GM10248 (cell line): Measurements from ENCODE around the gene PTPRZ1.

Experiments
- CTCF ChIA-PET: fragments of 300-600 bp; sonication (Branson Sonifier 250); formaldehyde crosslinking; extraction: SDS; loops from one replicate; lab custom pipeline; 2021; ENCODE audit warnings: antibody characterized with exemption; lab: Yijun Ruan, JAX
- POLR2A ChIA-PET: fragments of 350-650 bp; sonication (Branson Sonifier 250); formaldehyde crosslinking; extraction: SDS; loops from one replicate; lab custom pipeline; 2020; ENCODE audit warnings: antibody characterized with exemption; lab: Yijun Ruan, JAX
- DNase-seq: peaks from one replicate; pipeline ENCODE4 v3.0.0; 2012; ENCODE audit errors: extremely low spot score
- TF ChIP-seq, protein P1 (sequence below): IDR thresholded peaks from 2 replicates; pipeline ENCODE4 v1.5.1; 2012; ENCODE audit warnings: mild to moderate bottlenecking, low read depth; ENCODE audit errors: extremely low read depth, missing control alignments, control extremely low read depth

Gene PTPRZ1

DNA sequence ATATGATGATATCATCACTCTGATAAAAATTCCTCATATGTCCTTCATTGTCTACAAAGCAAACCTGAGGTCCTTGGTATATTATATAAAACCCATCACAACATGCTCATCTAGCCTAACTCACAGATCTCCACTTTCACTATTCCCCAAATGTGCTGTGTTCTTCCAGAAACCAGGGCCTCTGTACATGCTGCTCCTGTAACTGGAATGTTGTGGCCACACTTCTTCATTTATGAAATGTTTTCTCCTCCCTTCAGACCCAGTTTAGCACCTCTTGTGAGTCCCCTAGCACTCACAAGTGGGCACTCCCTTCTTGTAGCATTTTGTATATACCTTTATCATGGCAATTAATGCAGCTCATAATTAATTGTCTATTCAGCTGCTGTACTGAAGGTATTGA lies 209.2 kb downstream of the PTPRZ1 start:
- no peak for DNase-seq
- TF ChIP-seq, protein P1, sequence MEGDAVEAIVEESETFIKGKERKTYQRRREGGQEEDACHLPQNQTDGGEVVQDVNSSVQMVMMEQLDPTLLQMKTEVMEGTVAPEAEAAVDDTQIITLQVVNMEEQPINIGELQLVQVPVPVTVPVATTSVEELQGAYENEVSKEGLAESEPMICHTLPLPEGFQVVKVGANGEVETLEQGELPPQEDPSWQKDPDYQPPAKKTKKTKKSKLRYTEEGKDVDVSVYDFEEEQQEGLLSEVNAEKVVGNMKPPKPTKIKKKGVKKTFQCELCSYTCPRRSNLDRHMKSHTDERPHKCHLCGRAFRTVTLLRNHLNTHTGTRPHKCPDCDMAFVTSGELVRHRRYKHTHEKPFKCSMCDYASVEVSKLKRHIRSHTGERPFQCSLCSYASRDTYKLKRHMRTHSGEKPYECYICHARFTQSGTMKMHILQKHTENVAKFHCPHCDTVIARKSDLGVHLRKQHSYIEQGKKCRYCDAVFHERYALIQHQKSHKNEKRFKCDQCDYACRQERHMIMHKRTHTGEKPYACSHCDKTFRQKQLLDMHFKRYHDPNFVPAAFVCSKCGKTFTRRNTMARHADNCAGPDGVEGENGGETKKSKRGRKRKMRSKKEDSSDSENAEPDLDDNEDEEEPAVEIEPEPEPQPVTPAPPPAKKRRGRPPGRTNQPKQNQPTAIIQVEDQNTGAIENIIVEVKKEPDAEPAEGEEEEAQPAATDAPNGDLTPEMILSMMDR = no peak
- ChIA-PET CTCF (interaction anchor here (1.9 to 4.6 kb wide), 3 partner anchors 8 to 88 kb away, joined by 5 to 23 read pairs (median 17); no protein-coding TSS in a partner anchor), POLR2A (no interaction called here)

DNA sequence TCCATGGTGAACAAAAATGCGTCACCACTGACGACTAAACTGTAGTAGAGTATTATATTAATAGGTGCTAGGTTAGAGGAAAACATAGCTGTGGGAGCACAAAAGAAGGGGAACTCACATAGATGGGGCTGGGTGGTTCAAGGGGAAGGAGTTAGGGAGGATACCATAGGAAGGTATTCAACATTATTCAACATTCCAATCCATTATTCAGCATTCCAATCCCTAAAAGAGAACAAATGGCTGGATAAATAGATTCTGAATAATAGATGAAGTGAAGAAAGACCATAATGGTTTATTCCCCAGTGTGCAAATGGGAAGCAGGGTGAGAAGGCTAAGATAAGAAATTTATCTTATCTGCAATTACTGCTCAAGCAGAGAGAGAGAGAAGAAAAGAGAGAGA lies 209.7 kb downstream of the PTPRZ1 start:
- CTCF ChIA-PET = no interaction called here
- TF ChIP-seq, protein P1 = no peak
- no peak for DNase-seq
- POLR2A ChIA-PET = no interaction called here

DNA sequence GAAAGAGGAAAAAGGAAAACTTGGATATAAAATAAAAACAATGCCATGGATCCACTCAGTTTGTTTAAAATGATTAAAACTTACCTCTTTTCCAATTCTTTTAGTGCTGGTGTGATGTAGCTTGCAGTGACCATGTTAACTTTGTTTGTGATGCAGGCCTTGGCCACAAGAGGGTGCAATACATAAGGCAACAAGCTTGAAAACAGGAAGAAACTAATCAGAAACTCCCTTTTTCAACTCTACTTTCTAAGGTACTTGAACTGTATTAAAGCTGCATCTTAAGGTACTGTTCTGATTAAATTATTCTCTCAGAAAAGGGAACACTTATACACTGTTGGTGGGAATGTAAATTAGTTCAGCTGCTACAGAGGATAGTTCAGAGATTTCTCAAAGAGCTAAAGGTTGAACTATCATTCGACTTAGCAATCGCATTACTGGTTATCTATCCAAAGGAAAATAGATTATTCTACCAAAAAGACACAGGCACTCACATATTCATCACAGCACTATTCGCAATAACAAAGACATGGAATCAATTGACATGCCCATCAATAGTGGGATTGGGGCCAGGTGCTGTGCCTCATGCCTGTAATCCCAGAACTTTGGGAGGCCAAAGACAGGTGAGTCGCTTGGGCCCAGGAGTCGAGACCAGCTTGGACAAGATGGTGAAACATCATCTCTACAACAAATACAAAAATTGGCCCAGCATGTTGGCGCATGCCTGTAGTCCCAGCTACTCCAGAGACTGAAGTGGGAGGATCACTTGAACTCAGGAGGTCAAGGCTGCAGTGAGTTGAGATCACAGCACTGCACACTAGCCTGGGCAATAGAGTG lies 220.2 kb downstream of the PTPRZ1 start:
- peak; percentile 39 for DNase-seq
- TF ChIP-seq, protein P1 = peak; percentile 84
- ChIA-PET POLR2A (no interaction called here), CTCF (interaction anchor here (0.6 to 3.1 kb wide), 25 partner anchors 11 to 466 kb away, joined by 3 to 31 read pairs (median 4); no protein-coding TSS in a partner anchor)

DNA sequence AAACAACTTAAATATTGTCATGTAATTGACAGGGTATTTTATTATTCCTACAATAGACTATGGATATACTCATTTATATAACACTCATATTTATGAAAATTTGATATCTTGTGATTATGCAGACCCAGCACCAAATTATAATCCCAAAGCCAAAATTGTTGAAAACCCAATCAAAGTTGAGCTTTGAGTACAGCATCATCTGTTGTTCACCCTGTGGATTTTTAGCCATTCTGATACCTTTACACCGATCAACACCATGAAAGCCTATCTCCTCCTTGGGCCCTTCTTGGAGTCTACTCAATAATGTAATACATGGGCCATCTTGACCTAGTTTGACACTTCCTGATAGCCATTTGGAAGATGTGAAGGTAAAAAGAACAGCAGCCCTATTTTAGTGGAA lies 221.6 kb downstream of the PTPRZ1 start:
- CTCF ChIA-PET = interaction anchor here (1.1 to 3.1 kb wide), 7 partner anchors 10 to 439 kb away, joined by 3 to 31 read pairs (median 5); no protein-coding TSS in a partner anchor
- no peak for DNase-seq
- TF ChIP-seq, protein P1 = no peak

DNA sequence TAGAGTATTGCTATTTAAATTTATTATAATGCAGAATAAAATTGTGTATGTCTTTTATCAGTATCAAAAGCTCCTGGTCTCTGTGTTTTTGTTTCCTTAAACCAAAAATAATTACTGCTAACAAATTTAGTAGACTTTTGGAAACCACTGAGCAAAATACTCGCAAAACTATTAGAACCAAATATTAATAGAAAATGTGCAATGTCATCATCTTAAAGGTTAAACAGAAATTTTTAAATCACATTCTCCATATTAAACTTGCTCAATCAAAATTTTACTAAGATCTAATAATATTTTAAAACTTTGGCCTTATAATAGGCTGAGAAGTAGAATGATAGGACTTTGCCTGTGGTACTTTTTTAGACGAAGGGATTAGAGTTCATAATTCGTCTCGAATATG lies 222.7 kb downstream of the PTPRZ1 start:
- ChIA-PET POLR2A (no interaction called here), CTCF (interaction anchor here (1.2 to 1.5 kb wide), 2 partner anchors 27 to 433 kb away, joined by 3 to 6 read pairs; no protein-coding TSS in a partner anchor)
- TF ChIP-seq, protein P1 = no peak
- DNase-seq = no peak

More for the DNA sequence above, 221.6 kb downstream of the PTPRZ1 start:
- POLR2A ChIA-PET = no interaction called here

DNA sequence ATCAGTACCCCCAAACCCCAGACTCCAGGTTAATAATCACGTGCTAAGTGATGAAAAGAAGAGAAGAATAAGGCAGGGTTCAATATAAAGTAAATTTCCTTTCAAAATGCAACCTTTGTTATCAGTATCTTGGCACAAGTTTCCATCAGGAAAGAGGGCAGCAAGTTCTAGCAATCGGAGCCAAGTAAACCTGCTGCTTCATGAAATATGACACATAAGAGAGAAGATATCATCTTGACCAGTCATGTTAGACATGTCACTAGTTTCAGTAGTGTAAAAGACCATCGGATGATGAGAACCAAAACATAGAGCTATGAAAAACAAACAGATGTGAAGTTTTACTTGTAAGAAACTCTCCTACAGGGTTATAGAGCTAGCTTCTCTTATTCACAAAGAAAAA lies 227.1 kb downstream of the PTPRZ1 start:
- TF ChIP-seq, protein P1 = no peak
- POLR2A ChIA-PET = no interaction called here
- CTCF ChIA-PET = no interaction called here
- DNase-seq = no peak
